Tibial nerve (tissue), 4 donors: Measurements from ENCODE around the gene PEA15. TPM values are rescaled to one million over a fixed set of nuclear protein-coding genes. Genes with fewer than 3 reads are reported as not detected.

ENCODE experiments used
- DNase-seq, 2 donors: peaks; one replicate each; pipeline ENCODE4 v3.0.0-alpha.2; 2019; ENCODE audit warnings: low spot score in 2 of 2
- H3K27ac ChIP-seq, 4 donors: fragments of 200-600 bp; sonication (generic) in 3 of 4; one replicate each; pipeline ENCODE4 v1.5.1; 2017 to 2019; ENCODE audit warnings: mild to moderate bottlenecking in 1 of 4
- H3K27me3 ChIP-seq, 2 donors: fragments of 200-600 bp; sonication (generic) in 1 of 2; one replicate each; pipeline versions ENCODE4 v1.5.1 to v1.6.0; 2017 to 2019
- H3K36me3 ChIP-seq, 3 donors: fragments of 200-600 bp; sonication (generic); one replicate each; pipeline ENCODE4 v1.5.1; 2018 to 2019
- H3K4me1 ChIP-seq, 4 donors: fragments of 200-600 bp; sonication (generic) in 3 of 4; one replicate each; pipeline ENCODE4 v1.5.1; 2017 to 2019
- H3K4me3 ChIP-seq, 4 donors: fragments of 200-600 bp; sonication (generic) in 3 of 4; one replicate each; pipeline ENCODE4 v1.5.1; 2017 to 2019; ENCODE audit warnings: mild to moderate bottlenecking in 1 of 4, moderate library complexity in 1 of 4
- H3K9me3 ChIP-seq, 4 donors: fragments of 200-600 bp; sonication (generic) in 3 of 4; one replicate each; pipeline ENCODE4 v1.5.1; 2017 to 2019
- CTCF ChIP-seq, 5 experiments: fragments of 200-600 bp in 3 of 5; fragments of 450-650 bp in 2 of 5; sonication (generic) in 3 of 5; IDR thresholded peaks; one replicate each; pipeline ENCODE4 v1.5.1; 2016 to 2019; ENCODE audit warnings: antibody characterized with exemption in 5 of 5, mild to moderate bottlenecking in 3 of 5, moderate library complexity in 2 of 5
- EP300 ChIP-seq, 2 donors: sonication (generic); formaldehyde crosslinking; IDR thresholded peaks; one replicate each; pipeline ENCODE4 v1.6.1; 2017; ENCODE audit warnings: antibody characterized with exemption in 2 of 2, mild to moderate bottlenecking in 1 of 2
- POLR2A ChIP-seq, 2 donors: fragments of 450-650 bp; IDR thresholded peaks; one replicate each; pipeline ENCODE4 v1.6.1; 2017; ENCODE audit warnings: antibody characterized with exemption in 2 of 2, mild to moderate bottlenecking in 2 of 2, moderate library complexity in 2 of 2
- WGBS, 2 donors: methylation state at CpG; one replicate each; pipeline ENCODE4 v1.1.5; 2018; 5-methylcytosine and 5-hydroxymethylcytosine counted together
- total RNA-seq, 4 donors: library from RNA; depleted of rRNA; stranded (reverse); fragments of >200 nt; gene quantifications; one replicate each; pipeline ENCODE4 v1.1.0, GENCODE V29; 2016

Gene PEA15
- total RNA-seq, 4 donors from 2014 or later, result 144 to 154 (median 147) TPM

DNA sequence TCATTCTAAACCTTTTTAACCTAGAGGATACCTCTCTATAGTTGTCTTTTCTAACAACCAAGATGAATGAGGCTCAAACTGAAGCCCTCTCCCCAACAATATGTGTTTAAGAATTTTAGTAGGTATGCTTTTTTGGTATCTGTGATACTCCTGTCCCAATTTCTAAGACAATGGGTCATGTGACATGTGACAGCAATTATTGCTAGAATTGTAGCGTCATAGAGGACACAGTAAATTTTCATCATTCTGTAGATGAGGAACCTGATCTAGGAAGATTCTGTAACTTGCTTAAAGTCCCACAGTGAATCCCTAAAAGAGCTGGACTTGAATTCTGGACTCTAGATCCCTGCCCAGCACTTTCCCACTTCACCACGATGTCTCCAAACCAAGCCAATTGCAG lies 26.5 kb upstream of the PEA15 start:
- no peaks in the 10 kb centered on the region for H3K9me3 ChIP-seq
- no peaks in the 10 kb centered on the region for H3K27me3 ChIP-seq
- TF ChIP-seq CTCF (IDR thresholded peaks at IDR 0.05) (no peak), EP300 (IDR thresholded peaks at IDR 0.05) (no peak), POLR2A (IDR thresholded peaks at IDR 0.05) (no peak)
- no peak overlapping the region for H3K27ac ChIP-seq
- no peak for DNase-seq
- H3K36me3 ChIP-seq, result no peaks in the 10 kb centered on the region
- WGBS, 2 donors, result 90 to 95% methylated on average over 2 of the region's 2 CpGs
- H3K4me1 ChIP-seq, result no peaks in the 10 kb centered on the region
- no peak overlapping the region for H3K4me3 ChIP-seq

- no peak for DNase-seq
- H3K27ac ChIP-seq, result no peak overlapping the region
- TF ChIP-seq CTCF (IDR thresholded peaks at IDR 0.05) (no peak), EP300 (IDR thresholded peaks at IDR 0.05) (no peak), POLR2A (IDR thresholded peaks at IDR 0.05) (no peak)
Observed at GRCh38 chr1:160179336-160179735, 25.8 kb upstream of the PEA15 start.

DNA sequence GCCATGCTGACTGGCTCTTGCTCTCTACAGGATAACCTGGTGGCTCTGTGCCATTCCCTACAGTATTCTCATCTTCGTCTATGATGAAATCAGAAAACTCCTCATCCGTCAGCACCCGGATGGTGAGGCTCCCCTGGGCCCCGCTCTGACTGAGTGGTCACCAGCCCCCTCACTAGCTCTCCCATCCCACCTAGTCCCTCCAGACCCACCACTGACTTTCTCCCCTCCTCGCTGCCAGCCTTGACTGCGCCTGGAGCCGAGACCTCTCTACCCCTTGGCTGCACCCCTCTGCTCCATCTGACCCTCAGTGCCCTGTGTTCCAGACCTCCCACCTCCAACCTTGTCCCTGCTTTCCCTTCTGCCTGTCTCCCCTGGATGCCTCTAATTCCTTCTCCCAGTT lies 18.9 kb upstream of the PEA15 start:
- 88 to 95% methylated on average over 7 of the region's 7 CpGs for WGBS, 2 donors
- Histone ChIP-seq H3K9me3 (no peaks in the 10 kb centered on the region), H3K27ac (no peak overlapping the region), H3K4me3 (no peak overlapping the region), H3K36me3 (no peaks in the 10 kb centered on the region), H3K4me1 (peaks cover 0 to 12% (median 4%) of the 10 kb centered on the region in 4 donors), H3K27me3 (no peaks in the 10 kb centered on the region)
- TF ChIP-seq CTCF (IDR thresholded peaks at IDR 0.05) (no peak), POLR2A (IDR thresholded peaks at IDR 0.05) (no peak), EP300 (IDR thresholded peaks at IDR 0.05) (no peak)
- no peak for DNase-seq

More at GRCh38 chr1:160179336-160179735, 25.8 kb upstream of the PEA15 start:
- H3K4me3 ChIP-seq, result no peak overlapping the region
- H3K4me1 ChIP-seq, result no peaks in the 10 kb centered on the region
- H3K36me3 ChIP-seq, result no peaks in the 10 kb centered on the region
- H3K9me3 ChIP-seq, result no peaks in the 10 kb centered on the region
- 89 to 94% methylated on average over 4 of the region's 4 CpGs for WGBS, 2 donors
- H3K27me3 ChIP-seq, result no peaks in the 10 kb centered on the region

GRCh38 chr1:160186729-160187128 lies 18.5 kb upstream of the PEA15 start:
- Histone ChIP-seq H3K27me3 (no peaks in the 10 kb centered on the region), H3K36me3 (no peaks in the 10 kb centered on the region), H3K4me3 (no peak overlapping the region), H3K9me3 (no peaks in the 10 kb centered on the region), H3K27ac (no peak overlapping the region), H3K4me1 (peaks cover 0 to 12% (median 4%) of the 10 kb centered on the region in 4 donors)
- WGBS, 2 donors, result 66 to 73% methylated on average over 2 of the region's 2 CpGs
- TF ChIP-seq CTCF (IDR thresholded peaks at IDR 0.05) (no peak), EP300 (IDR thresholded peaks at IDR 0.05) (no peak), POLR2A (IDR thresholded peaks at IDR 0.05) (no peak)
- no peak for DNase-seq

GRCh38 chr1:160187407-160187806 lies 17.8 kb upstream of the PEA15 start:
- no peaks in the 10 kb centered on the region for H3K27me3 ChIP-seq
- TF ChIP-seq POLR2A (IDR thresholded peaks at IDR 0.05), result no peak
- no peak for TF ChIP-seq EP300 (IDR thresholded peaks at IDR 0.05)
- no peak for TF ChIP-seq CTCF (IDR thresholded peaks at IDR 0.05)
- H3K36me3 ChIP-seq, result no peaks in the 10 kb centered on the region
- no peak overlapping the region for H3K4me3 ChIP-seq
- no peak for DNase-seq
- H3K9me3 ChIP-seq, result no peaks in the 10 kb centered on the region
- H3K4me1 ChIP-seq, result peaks cover 0 to 12% (median 4%) of the 10 kb centered on the region in 4 donors
- no peak overlapping the region for H3K27ac ChIP-seq
- 80 to 86% methylated on average over 7 of the region's 7 CpGs for WGBS, 2 donors
